ENCODE data around the gene SUN5. TPM values are rescaled to one million over a fixed set of nuclear protein-coding genes. Genes with fewer than 3 reads are reported as not detected.
A peak's percentile ranks its signal among the peaks of the same experiment; 100 is the strongest.

The SUN5 gene
- total RNA-seq, 4 donors from 2014 or later: not detected

DNA sequence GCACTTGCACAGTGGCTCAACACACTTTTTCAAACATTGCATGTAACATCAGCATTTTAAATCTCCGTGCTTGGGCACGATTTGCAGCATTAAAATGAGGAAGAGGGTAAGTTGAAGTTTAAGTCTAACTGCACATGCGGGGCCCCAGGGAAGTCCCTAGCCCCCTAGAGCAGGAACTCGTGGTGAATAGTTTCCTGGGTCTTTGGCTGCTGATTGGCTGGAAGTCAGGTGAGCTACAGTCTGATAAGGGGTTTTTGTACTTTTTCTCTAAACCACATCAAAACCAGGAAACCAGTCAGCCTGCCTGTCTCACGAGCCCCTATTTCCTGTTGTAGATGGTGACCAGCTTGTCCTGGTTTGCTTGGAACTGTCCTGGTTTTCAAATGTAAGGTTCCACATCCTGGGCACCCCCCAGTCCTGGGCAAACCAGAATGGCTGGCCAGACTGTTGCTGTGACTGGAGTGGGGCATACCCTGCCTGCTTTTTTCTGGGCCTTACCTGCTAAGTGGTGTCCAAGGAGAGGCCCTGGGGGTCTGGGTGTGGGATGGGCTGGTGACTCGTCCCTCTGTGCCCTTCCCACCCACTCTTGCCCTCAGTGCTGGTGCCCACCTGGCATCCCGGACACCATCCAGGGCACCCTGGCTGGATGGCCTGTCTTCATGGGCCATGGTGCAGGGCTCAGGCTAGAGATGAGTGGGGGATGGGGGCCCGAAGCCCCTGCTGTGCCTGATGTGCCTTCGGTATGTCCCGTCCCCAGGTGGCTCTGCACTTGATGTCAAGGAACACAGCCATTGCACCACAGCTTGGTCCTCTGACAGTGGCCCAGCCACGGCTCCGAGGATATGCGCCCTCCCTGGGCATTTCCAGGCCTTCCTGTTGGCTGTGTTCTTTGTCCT is 31.8 kb downstream of the SUN5 start:
- no peak overlapping the region for H3K4me3 ChIP-seq (replicated peaks in 1 of 3)
- no peak overlapping the region for H3K27ac ChIP-seq
- WGBS, 2 donors: 85 to 91% methylated on average over 9 to 10 of the region's 13 CpGs
- H3K27me3 ChIP-seq: no peaks in the 10 kb centered on the region
- no peaks in the 10 kb centered on the region for H3K9me3 ChIP-seq
- peaks cover 0 to 4% of the 10 kb centered on the region in 2 donors for H3K4me1 ChIP-seq
- no peaks in the 10 kb centered on the region for H3K36me3 ChIP-seq
- TF ChIP-seq, protein P1, sequence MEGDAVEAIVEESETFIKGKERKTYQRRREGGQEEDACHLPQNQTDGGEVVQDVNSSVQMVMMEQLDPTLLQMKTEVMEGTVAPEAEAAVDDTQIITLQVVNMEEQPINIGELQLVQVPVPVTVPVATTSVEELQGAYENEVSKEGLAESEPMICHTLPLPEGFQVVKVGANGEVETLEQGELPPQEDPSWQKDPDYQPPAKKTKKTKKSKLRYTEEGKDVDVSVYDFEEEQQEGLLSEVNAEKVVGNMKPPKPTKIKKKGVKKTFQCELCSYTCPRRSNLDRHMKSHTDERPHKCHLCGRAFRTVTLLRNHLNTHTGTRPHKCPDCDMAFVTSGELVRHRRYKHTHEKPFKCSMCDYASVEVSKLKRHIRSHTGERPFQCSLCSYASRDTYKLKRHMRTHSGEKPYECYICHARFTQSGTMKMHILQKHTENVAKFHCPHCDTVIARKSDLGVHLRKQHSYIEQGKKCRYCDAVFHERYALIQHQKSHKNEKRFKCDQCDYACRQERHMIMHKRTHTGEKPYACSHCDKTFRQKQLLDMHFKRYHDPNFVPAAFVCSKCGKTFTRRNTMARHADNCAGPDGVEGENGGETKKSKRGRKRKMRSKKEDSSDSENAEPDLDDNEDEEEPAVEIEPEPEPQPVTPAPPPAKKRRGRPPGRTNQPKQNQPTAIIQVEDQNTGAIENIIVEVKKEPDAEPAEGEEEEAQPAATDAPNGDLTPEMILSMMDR (IDR thresholded peaks at IDR 0.05): no peak
- no peak for TF ChIP-seq POLR2A (IDR thresholded peaks at IDR 0.05)
- intact Hi-C loops (cut with DNase I): no loop called here
- no peak for DNase-seq

DNA sequence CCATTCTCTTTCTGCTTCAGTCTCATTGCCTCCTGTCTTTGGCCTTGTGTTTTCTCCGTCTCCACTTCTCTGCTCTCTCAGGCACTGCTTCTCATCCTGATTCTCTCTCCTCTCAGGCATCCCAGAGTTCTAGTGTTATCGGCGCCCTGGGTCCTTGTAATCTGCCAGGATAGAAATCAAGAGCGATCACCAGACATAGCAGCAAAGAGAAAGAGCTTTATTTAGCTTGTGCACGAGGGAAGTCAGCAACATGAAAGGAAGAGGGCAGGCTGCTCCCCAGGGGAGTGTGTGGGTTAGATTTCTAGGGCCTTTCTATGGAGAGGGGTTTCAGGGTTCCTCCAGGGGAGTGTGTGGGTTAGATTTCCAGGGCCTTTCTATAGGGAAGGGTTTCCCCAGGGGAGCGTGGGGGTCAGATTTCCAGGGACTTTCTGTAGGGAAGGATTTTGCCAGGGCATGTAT is 32.5 kb downstream of the SUN5 start:
- 24 to 32% methylated on average over 6 of the region's 6 CpGs for WGBS, 2 donors
- Histone ChIP-seq H3K4me1 (peaks cover 0 to 4% of the 10 kb centered on the region in 2 donors), H3K27ac (no peak overlapping the region), H3K4me3 (replicated peaks in 1 of 3) (no peak overlapping the region), H3K36me3 (no peaks in the 10 kb centered on the region), H3K9me3 (no peaks in the 10 kb centered on the region), H3K27me3 (no peaks in the 10 kb centered on the region)
- intact Hi-C loops (cut with DNase I): no loop called here
- DNase-seq: peak; percentile 32 to 44
- TF ChIP-seq, protein P1 (IDR thresholded peaks at IDR 0.05): no peak
- no peak for TF ChIP-seq POLR2A (IDR thresholded peaks at IDR 0.05)

DNA sequence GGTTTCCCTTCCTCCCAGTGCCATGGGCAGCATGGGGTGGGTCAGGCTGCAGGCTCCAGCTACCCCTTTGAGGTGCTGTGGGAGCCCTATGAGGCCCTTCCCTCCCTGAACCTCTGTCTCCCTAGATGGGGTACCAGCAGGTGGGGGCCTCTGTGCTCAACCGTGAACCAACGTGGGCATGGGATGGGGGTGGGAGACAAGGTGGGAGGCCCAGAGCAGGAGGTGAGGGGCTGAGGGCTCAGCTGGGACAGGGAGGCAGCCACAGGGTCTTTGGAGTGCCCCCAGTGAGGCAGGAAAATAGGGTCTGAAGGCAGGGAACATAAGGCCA is 33.3 kb downstream of the SUN5 start:
- no peaks in the 10 kb centered on the region for H3K36me3 ChIP-seq
- no peak for TF ChIP-seq POLR2A (IDR thresholded peaks at IDR 0.05)
- TF ChIP-seq, protein P1 (IDR thresholded peaks at IDR 0.05): no peak
- H3K27me3 ChIP-seq: no peaks in the 10 kb centered on the region
- H3K4me3 ChIP-seq (replicated peaks in 1 of 3): no peak overlapping the region
- DNase-seq: no peak
- no peaks in the 10 kb centered on the region for H3K9me3 ChIP-seq
- H3K4me1 ChIP-seq: peaks cover 0 to 4% of the 10 kb centered on the region in 2 donors
- intact Hi-C loops (cut with DNase I): no loop called here
- 96% methylated on average over 2 of the region's 2 CpGs; no CpG with 5 or more reads in 1 of the 2 donors for WGBS, 2 donors
- no peak overlapping the region for H3K27ac ChIP-seq

DNA sequence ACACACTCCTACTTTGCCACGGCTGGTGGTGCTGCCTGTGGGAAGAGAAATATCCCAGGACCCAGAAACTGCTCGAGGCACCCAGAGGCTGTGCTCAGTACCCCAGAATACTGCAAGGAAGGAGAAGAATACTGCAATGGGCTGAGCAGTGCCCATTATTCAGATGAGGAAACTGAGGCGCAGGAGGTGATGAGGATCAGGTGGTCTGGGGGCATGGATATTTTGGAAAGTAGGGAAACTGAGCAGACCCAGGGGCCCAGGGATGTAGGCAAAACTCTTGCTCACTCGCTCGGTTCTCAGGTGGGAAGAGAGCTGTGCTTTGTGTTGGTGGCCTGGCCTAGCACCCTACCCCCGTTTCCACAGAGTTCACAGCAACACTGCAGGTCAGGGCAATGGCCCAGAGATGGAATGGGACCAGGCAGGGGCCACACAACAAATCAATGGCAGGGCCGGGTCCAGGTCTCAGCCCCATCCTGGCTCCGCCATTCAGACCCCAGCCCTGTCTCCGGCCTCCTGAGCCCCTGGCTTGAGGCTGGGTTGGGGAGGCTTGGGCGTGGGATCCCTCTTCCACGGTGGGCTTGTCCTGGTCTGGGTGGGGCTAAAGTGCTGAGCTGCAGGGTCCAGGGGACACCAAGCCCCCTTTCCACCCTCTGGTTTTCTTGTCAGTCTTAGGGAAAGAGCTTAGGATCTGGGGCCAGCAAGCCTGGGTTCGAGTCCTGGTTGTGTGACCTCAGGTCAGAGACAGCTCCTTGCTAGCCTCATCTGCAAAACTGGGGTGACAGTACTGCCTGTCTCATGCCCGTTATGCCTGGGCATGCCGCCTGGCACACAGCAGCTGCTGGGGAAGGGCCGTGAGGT is 33.9 kb downstream of the SUN5 start:
- Histone ChIP-seq H3K27ac (no peak overlapping the region), H3K9me3 (no peaks in the 10 kb centered on the region), H3K27me3 (no peaks in the 10 kb centered on the region), H3K4me3 (replicated peaks in 1 of 3) (no peak overlapping the region), H3K36me3 (no peaks in the 10 kb centered on the region), H3K4me1 (peaks cover 0 to 4% of the 10 kb centered on the region in 2 donors)
- 90 to 97% methylated on average over 9 to 13 of the region's 15 CpGs for WGBS, 2 donors
- no peak for DNase-seq
- intact Hi-C loops (cut with DNase I): no loop called here
- no peak for TF ChIP-seq POLR2A (IDR thresholded peaks at IDR 0.05)
- TF ChIP-seq, protein P1 (IDR thresholded peaks at IDR 0.05): no peak
